GM12873 (cell line): ENCODE data around the gene RAPGEF4.

Experiments
- TF ChIP-seq, protein P1 (sequence below): IDR thresholded peaks from 2 replicates; pipeline ENCODE4 v1.5.1; 2012; ENCODE audit warnings: low read depth, mild to moderate bottlenecking, moderate library complexity, low read length, control low read depth; ENCODE audit not compliant: insufficient read depth; ENCODE audit errors: missing control alignments

Gene RAPGEF4

DNA sequence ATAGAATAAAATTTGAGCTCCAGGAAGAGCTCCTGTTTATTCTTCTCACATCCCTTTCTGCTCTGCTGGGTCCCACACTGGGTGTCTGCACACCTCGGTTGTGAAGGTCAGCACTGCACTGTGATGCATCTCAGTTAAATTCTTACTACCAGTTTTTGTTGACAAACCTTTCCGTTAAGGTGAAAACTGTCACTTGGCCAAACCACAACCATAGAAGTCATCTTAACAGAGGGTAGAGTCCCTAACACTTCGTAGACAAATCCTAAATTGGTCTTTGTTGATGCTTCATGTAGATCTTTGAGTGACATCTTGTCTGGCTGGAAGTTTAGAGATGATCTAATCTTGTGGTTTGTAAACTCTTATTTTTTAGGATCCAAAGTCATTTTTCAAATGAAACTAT, 172.6 kb downstream of the RAPGEF4 start:
- TF ChIP-seq, protein P1, sequence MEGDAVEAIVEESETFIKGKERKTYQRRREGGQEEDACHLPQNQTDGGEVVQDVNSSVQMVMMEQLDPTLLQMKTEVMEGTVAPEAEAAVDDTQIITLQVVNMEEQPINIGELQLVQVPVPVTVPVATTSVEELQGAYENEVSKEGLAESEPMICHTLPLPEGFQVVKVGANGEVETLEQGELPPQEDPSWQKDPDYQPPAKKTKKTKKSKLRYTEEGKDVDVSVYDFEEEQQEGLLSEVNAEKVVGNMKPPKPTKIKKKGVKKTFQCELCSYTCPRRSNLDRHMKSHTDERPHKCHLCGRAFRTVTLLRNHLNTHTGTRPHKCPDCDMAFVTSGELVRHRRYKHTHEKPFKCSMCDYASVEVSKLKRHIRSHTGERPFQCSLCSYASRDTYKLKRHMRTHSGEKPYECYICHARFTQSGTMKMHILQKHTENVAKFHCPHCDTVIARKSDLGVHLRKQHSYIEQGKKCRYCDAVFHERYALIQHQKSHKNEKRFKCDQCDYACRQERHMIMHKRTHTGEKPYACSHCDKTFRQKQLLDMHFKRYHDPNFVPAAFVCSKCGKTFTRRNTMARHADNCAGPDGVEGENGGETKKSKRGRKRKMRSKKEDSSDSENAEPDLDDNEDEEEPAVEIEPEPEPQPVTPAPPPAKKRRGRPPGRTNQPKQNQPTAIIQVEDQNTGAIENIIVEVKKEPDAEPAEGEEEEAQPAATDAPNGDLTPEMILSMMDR = no peak

DNA sequence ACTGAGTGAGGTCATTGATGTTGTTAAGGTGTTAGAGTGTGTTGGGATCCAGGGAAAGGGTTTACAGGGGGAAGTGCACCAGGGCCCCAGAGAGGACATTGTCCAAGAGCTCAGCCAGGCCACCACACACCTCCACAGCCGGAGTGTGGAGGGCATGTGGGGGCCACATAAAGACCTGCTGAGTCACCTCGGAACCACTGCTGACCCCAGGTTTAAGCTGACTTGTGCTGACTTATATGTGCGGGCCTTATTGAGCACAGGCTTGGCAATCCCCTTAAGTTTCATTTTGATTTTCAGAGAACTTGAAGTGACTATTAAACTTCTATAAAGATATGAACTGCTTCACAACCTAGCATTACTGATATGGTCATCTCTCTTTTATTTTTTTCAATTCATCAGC, 173.8 kb downstream of the RAPGEF4 start:
- TF ChIP-seq, protein P1 = no peak

DNA sequence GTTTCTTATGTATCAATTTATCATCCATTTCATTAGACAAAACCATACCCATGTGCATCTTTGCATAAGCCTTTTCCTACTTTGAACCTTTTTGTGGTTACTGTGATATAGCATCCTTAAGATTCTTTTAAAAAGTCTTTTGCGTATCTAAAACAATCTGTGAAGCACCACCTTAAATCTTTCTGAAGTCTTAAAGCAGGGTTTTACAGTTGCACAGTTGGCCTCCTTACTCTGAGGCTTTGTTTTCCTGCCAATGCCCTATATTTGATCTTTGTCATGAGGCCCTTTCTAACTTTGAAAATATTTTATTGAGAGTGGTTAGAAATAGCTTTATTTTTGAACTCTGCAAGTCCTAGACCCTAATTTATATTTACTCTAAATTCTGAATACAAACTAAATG, 176.6 kb downstream of the RAPGEF4 start:
- TF ChIP-seq, protein P1 = no peak

DNA sequence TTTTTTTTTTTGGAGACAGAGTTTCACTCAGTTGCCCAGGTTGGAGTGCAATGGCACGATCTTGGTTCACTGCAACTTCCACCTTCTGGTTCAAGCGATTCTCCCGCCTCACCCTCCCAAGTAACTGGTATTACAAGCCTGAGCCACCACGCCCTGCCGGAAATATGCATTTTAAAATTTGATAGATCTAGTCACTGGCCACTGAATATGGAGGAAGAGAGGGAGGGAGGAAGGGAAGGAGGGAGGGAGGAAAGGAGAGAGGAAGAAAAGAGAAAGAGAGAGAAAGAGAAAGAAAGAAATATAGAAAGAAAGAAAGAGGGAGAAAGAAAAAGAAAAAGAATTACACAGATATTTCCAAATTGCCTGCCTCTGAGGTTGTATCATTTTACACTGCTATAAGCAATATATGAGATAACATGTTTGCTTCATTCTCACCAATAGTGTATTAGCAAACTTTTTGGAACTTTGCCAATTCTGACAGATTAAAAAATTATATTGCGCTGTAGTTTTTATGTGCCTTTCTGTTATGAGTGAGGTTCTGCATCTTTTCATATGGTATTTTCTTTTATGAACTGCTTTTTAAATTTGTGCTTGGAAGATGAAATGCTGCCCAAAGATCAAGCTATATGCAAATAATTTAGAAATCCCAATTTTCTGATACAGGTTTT, 178.8 kb downstream of the RAPGEF4 start:
- TF ChIP-seq, protein P1 = no peak

DNA sequence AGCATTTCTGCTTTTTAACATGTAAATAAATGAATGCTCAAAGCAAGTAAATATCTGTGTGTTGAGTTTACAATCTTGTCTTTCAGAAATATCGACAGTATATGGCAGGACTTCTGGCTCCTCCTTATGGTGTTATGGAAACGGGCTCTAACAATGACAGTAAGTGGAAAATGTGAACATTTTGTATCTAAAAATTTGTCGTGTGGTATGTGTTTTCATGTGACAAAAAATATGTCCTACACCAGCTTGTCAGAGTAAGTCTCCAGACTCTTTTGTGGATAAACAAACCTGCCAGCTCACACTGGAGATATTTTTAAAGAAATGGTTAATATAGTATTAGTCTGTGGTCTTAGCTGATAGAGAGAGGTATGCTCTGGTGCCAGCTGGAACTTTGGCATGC, 182.1 kb downstream of the RAPGEF4 start:
- TF ChIP-seq, protein P1 = no peak

DNA sequence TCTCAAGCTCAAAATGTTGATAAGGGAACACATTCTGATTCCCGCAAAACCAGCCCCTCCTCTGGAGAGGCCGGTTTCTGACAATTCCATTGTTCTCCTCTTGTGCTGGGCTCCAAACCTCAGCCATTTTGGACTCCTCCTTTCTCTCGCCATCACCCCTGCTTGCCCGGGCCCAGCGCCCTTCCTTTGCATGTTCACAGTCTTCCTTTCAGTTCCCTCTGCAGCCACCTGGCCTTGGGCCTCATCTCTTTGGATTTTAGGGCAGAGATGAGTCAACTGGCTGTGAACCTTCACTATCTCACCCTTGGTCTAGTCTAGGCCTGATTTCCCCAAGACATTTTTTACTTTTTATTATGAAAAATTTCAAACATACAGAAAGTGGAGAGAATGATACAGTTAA, 184.1 kb downstream of the RAPGEF4 start:
- TF ChIP-seq, protein P1 = no peak

DNA sequence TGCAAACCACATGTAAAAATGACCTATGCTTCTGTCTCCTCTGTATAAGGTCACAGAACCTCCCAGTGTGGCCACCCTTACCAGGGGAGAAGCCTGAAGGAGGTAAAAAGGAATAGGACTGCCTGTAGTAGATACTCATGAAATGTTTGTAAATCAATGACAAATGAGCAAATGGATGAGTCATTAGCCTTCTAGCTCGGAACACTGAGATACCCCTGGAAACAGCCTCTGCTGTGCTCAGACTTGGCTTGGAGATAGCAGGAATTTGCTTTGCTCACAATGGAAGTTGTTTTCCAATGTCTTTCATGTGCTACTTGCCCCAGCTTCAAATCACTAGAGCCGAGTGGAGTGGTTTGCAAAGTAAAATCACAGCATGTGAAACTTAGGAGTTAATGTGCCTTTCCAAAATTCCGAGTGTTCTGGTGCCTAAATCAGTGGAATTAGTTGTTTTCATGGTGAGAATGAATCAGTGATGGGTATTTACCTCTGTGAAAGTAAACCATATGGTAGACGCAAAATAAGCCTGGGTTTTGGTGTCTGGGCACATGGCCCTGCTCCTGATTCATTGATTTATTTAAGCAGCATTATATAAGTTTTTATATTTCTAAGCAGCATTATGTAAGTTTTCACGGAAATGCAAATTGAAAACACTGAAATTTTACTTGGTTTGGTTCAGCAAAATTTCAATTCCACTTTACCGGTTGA, 186.0 kb downstream of the RAPGEF4 start:
- TF ChIP-seq, protein P1 = no peak
